Measurements from ENCODE around the gene ZAP70.

- TF ChIP-seq CTCF (IDR thresholded peaks at IDR 0.05): no peak
- TF ChIP-seq POLR2A (IDR thresholded peaks at IDR 0.05): no peak
Observed at GRCh38 chr2:97718942-97719341, 5.6 kb downstream of the ZAP70 start.

Measured in transverse colon (tissue), 3 donors.